Eye (tissue), 1 donor: ENCODE measurements around the gene RHBG.
"Not testable (repeated sequence)": the region's sequence is repeated elsewhere in the genome, so short reads cannot be mapped to it uniquely, and the experiment has no call there.

Experiments used
- DNase-seq: peaks from one replicate; pipeline ENCODE4 v3.0.0-alpha.2; 2015

The RHBG gene

DNA sequence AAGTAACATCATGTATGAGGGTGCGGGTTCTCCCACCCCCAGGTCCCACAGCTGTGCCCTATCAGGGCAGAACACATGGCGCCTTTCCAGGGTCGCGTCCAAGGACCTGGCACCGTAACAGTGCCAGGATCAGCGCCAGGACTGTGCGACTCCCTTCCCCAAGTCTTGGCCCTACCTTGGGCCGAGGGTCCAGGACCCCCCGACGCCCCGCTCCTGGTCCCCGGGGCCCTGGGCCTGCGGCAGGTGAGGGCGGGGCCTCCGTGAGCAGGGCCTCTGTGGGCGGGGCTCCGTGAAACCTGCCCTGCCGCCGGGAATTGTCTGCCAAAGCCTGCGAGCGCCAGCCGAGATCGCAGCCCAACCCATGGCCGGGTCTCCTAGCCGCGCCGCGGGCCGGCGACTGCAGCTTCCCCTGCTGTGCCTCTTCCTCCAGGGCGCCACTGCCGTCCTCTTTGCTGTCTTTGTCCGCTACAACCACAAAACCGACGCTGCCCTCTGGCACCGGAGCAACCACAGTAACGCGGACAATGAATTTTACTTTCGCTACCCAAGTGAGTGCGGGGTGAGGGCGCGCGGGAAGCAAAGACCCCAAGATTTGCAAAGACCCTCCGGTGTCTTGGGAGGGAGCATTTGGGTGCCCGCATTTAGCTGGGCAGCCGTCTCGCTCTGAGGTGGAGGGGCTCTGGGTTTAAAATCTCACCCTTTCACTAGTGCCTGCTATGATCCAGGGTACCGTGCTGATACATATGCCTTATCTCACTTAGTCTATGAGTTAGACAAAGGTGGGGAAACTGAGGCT, at the start of gene RHBG:
Gene RHBG (plus strand): TSS at position 323 of the 796 bp plus-strand sequence. CDS start 39 bp downstream, at position 362.
- peak; percentile 47 for DNase-seq

- peak; percentile 46 for DNase-seq
Measured at GRCh38 chr1:156319664-156320063, 49.3 kb upstream of the RHBG start.

DNA sequence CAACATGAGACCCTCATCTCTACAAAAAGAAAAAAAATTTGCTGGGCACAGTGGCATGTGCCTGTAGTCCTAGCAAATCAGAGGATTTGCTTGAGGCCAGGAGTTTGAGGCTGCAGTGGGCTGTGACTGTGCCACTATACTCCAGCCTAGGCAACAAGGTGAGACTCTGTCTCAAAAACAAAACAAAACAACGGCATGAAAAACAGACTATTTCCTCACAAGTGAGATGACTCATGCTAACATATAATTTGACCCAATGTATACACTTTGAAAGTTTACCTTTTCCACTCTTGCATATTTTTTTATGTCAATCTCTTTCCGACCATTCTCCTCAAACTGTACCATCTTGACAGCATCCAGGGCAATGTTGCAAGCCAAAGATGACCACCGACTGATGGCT, 48.5 kb upstream of the RHBG start:
- DNase-seq, result no peak

GRCh38 chr1:156323179-156323578, 45.8 kb upstream of the RHBG start:
- DNase-seq, result not testable (repeated sequence)

- no peak for DNase-seq
Measured at GRCh38 chr1:156336242-156336641, 32.8 kb upstream of the RHBG start.

GRCh38 chr1:156337052-156337887, 31.7 kb upstream of the RHBG start:
- no peak for DNase-seq

GRCh38 chr1:156337888-156338179, 31.2 kb upstream of the RHBG start:
- no peak for DNase-seq

- DNase-seq, result peak; percentile 100
Measured at GRCh38 chr1:156338180-156338976, 30.6 kb upstream of the RHBG start, which contains the start of the genes CCT3 and TSACC. Gene CCT3 (minus strand): TSS chr1:156338292. CDS start chr1:156338184, 108 bp downstream. Gene TSACC (plus strand): TSS chr1:156338526. CDS start chr1:156339758, 1,232 bp downstream.

DNA sequence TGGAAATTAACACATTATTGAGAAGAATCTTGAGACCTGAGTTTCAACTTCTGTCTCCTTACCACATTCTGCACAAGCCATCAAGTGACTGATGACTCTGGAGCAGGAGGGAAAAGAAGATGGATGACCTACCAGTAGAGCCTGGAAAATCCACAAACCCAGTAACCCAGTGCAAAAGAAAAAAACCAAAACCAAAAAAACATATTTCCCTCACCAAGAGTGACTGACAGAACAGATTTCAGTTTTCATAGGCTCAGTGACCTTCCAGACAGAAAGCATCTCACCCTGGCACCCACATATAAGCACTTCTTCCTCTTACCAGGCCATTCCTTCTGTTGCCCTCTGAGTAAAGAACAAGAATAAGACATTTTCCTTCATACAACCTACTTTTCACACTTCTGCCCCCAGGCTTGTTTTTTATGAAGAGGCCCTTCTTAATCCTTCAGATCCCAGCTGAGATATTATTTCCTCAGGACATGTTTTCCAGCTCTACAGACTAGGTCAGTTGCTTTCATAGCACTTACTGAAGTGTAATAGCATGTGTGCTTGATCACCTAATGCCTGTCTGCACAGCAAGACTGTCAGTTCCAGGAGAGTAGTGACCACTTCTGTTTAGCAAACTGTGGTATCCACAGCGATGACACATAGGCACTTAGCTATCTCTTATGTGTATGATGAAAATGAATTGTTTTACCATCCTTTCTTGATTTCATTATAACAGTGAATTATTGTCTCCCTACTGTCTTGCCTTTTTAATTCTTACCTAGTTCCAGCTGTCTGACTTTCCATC, 26.6 kb upstream of the RHBG start:
- DNase-seq, result no peak

- no peak for DNase-seq
Measured at GRCh38 chr1:156344409-156344808, 24.6 kb upstream of the RHBG start.

GRCh38 chr1:156346035-156346434, 23.0 kb upstream of the RHBG start:
- DNase-seq, result not testable (repeated sequence)

GRCh38 chr1:156346636-156347035, 22.4 kb upstream of the RHBG start:
- no peak for DNase-seq

- no peak for DNase-seq
Measured at GRCh38 chr1:156347331-156347730, 21.7 kb upstream of the RHBG start.

DNA sequence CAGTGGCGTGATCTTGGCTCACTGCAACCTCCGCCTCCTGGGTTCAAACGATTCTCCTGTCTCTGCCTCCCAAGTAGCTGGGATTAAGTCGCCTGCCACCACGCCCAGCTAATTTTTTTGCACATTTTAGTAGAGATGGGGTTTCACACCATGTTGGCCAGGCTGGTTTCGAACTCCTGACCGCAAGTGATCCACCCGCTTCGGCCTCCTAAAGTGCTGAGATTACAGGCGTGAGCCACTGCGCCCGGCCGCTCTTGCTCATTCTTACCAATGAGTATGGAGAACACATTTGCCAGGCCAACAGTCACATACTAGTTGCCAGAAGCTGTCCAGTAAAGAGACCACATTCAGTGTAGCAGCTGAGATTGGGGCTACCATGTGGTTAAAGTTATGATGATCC, 16.5 kb upstream of the RHBG start:
- DNase-seq, result not testable (repeated sequence)

DNA sequence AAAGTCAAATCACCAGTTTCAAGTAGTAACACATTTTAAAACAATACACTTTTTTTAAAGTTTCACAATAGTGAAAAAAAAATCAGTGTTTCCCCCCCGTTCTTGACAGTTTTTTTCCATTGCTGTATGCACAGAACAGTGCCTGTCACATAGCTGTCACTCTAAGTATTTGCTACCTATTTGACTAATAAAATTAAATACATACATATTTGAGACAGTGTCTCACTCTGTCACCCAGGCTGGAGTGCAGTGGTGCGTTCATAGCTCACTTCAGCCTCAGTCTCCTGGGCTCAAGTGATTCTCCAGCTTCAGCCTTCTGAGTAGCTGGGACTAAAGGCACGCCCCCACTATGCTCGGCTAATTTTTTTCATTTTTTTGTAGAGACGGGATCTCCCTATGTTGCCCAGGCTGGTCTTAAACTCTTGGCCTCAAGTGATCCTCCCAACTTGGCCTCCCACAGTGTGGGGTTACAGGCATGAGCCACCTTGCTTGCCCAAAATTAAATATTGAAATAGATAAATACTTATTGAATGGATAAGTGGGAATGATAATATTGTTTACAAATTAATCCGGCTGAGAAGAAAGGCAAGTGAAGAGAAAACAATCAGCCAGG, 12.6 kb upstream of the RHBG start:
- DNase-seq, result no peak

DNA sequence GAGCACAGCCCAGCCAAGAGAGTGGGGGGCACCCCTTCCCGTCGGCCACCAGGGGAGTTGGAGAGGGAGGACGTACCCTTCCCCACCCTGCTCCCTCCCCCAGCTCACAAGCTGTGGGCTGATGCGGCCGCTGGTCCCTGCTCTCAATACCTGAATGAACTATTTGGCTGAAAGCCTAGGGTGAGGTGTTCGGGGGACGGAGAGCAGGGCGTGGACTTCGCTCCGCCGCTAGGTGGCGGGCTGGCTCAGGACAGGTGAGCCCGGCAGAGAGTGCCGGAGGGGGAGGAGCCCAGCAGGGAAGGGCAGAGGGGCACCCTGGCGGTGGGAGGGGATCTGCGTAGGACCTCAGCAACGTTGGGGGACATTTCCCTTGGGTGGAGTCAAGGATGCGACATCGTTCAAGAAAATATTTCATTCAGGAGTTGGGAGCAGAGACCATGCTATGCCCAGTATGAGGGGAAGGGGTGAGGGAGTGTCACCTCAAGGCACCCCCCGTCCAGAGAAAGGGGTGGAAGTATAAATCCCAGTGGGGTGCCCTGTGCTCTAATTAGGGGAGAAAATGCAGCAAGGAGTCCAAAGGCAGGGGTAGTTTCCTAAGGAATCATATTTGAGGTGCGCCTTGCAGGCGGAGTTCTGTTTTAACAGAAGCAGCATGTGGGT, 12.0 kb upstream of the RHBG start:
- DNase-seq, result peak; percentile 54

DNA sequence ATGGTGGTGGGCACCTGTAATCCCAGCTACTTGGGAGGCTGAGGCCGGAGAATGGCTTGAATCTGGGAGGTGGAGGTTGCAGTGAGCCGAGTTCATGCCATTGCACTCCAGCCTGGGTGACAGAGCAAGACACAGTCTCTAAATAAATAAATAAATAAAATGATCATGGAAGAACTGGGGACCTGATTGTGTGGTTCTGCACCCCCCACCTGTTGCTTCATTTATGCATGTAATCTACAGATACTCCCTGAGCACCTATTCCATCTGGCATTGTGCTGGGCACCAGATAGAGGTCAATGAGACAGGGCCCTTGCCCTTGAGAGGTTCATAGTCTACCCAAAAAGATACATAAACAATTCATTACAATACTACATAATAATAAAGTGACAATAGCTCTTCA, 11.0 kb upstream of the RHBG start:
- DNase-seq, result no peak

GRCh38 chr1:156358641-156359040, 10.4 kb upstream of the RHBG start:
- DNase-seq, result no peak

GRCh38 chr1:156359249-156359648, 9.8 kb upstream of the RHBG start:
- no peak for DNase-seq

DNA sequence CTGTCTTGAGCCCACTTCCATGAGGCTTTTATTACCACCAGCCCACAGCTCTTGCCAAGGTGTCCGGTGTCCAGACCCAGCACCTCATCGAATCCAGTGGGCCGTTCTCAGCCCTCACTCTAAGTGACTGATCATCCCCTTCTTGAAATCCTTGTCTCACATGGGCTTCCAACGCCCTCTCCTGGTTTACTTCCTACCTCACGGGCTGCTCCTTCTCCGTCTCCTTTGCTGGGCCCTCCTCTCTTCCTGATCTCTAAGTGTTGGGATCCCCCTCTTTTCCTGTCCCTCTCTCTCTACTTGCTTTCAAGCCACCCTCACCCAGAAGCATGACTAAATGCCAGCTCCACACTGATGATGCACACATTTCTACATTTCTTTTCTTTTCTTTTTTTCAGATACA, 9.0 kb upstream of the RHBG start:
- no peak for DNase-seq

- DNase-seq, result no peak
Measured at GRCh38 chr1:156360534-156360933, 8.5 kb upstream of the RHBG start.
